ENCODE data around the gene ROR1. TPM values are rescaled to one million over a fixed set of nuclear protein-coding genes. Genes with fewer than 3 reads are reported as not detected.

Gene ROR1
- polyA plus RNA-seq (ENCODE audit: insufficient read length) = 8.8 TPM

DNA sequence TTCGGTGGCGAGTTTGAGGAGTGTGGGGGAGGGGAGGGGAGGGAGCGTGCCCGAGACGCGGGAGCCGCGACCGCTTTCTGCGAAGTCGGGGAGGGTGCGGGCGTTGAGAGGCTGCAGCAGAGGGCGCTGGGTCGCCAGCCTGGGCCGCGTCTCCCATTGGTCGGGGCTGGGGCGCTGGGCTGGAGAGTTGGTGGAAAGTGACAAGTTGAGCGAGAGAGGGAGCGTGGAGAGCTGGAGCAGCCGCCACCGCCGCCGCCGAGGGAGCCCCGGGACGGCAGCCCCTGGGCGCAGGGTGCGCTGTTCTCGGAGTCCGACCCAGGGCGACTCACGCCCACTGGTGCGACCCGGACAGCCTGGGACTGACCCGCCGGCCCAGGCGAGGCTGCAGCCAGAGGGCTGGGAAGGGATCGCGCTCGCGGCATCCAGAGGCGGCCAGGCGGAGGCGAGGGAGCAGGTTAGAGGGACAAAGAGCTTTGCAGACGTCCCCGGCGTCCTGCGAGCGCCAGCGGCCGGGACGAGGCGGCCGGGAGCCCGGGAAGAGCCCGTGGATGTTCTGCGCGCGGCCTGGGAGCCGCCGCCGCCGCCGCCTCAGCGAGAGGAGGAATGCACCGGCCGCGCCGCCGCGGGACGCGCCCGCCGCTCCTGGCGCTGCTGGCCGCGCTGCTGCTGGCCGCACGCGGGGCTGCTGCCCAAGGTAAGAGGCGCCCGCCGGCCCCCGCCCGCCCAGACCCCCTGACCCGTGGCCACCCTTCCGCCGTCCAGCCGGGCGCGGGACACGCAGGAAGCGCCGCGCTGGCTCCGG lies at the start of gene ROR1:
ROR1 (plus strand) TSS at position 203 of the 802 bp plus-strand sequence.
- DNase-seq (ENCODE audit: low read depth) = no peak

GRCh38 chr1:63724375-63724899 lies 49.4 kb upstream of the ROR1 start:
- DNase-seq (ENCODE audit: low read depth) = no peak

DNA sequence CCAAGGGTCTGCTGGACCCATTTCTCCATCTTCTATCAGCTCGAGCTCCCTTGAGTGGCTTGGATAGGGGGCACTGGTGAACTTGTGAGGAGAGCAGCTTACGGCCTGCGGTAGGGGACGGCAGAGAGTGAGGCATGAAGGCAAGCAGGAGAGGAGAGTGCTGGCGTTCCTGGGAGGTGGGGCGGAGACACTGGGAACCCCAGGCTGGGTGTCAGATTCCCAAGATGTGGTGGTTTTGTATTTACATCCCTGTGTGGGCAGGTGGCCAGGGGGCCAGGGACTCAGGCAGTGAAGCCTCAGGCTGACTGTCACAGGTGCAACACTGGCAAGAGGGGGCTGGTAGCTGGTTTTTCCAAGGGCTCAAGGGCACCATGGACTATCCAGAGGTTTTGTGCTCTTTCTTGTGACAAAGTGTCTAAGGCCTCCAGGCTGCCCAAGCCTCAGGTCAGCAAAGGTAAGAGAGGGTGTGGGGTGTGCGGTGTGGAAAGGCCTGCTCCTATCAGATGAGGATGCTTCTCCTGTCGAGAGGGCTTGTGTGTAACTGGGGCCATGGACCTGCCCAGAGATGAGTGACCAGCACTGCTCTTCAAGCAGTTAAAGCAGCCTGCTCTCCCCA lies 45.1 kb upstream of the ROR1 start:
- DNase-seq (ENCODE audit: low read depth) = no peak

DNA sequence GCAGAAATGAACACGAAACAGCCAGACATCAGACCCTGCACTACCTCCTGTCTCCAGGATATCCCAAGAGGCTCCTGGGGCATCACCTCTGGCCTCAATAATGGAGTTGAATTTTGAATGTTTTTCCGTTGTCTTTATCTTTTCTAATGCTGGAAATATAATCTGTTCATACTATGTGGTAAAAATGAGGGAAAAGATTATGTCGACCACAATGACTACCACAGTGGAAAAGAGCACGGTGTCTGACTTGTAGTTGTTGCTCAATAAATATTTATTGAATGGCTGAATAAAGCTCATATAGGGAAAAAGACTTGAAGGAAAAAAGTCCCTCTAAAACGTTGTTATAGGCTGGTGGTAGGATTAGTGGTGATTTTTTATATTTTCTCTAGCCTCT lies 44.6 kb upstream of the ROR1 start:
- no peak for DNase-seq (ENCODE audit: low read depth)

DNA sequence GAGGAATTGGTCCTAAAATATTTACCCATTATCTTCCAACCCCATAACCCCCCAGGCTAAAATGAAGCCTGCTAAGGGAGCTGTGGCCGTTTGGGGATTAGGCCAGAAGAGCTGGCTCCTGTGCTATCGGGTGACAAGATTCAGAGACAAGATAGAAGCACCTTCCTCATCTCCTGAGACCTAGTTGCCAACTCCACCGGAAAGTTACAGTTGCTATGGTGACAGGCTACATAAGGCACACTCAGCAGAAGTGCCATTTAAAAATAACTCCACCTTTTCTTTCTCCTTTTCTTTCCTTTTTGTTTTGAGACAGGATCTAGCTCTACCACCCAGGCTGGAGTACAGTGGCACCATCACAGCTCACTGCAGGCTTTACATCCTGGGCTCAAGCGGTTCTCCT lies 43.6 kb upstream of the ROR1 start:
- DNase-seq (ENCODE audit: low read depth) = no peak

DNA sequence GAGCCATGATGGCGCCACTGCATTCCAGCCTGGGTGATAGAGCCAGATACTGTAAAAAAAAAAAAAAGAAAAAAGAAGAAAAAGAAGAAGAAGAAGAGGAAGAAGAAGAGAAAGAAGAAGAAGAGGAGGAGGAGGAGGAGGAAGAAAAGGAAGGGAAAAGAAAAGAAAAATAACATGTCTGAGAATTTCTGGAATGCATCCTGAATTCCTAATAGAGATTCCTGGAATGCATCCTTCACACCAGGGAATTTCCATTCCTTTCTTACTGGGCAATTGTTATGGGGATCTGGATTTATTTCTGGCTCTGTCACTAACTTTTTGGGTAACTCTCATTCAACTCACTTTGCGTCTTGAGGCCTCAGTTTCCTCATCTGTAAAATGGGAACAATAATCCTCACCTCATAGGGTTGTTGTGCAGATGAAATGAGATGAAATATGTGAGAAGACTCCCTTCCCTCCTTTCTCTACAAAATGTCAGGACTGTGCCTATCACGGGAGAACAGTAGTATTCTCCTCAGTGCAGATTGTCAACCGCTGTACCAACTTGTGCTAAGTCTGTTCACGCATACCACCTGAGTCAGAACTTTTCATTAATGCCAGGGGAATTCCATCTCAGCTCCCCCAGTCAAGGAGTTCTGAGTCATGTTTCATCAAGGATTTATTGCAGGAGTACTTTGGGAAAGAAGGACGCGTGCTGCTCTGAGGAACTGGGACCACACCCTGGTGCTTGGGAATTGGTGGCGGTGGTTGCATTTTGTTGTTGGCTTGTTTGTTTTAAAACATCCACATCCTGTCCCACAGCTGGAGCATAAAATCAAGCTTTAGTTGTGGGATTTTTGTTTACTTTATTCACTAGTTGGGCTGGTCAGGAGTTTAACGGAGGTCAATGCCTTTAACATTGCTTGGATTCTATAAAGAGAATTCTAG lies 42.4 kb upstream of the ROR1 start:
- no peak for DNase-seq (ENCODE audit: low read depth)

DNA sequence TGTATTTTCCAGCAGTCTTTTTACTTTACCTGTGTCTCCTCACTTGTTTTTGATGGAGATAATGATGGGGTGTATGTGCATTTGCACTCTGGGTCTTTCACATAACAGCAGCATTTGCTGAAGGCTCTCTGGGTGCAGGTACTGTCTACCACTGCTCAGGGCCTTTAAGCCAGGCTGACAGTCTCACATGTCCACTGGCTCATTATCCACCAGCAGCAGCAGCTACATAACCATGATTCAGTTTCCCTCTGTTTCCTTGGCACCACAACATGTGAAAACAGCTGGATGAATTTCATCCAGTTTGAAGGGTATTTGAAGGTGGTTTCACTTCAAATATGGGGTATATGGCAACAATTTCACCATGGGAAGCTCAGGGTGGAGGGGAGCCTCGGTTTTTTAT lies 41.2 kb upstream of the ROR1 start:
- DNase-seq (ENCODE audit: low read depth) = no peak

GRCh38 chr1:63738772-63739171 lies 35.0 kb upstream of the ROR1 start:
- DNase-seq (ENCODE audit: low read depth) = no peak

- no peak for DNase-seq (ENCODE audit: low read depth)
These were observed 34.4 kb upstream of the ROR1 start for GRCh38 chr1:63739452-63739851.

DNA sequence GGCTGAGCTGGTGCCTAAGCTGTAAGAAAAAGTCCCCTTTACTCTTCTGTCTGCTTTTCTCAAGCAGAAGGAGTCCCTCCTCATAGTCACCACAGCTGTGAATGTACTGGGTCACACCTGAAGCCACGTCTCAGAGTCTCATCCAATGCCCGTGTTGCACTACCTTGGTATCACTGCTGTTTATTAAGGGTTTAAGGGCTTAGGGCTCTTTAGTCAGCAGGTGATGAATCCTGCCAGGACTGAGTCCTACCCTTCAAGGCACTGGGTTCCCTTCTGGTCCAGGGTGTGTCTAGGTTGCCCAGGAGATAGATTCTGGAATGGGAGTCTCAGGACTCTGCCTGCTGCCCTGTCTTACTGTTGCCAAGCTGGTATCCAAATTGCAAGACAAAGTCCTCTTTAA lies 33.4 kb upstream of the ROR1 start:
- DNase-seq (ENCODE audit: low read depth) = no peak

DNA sequence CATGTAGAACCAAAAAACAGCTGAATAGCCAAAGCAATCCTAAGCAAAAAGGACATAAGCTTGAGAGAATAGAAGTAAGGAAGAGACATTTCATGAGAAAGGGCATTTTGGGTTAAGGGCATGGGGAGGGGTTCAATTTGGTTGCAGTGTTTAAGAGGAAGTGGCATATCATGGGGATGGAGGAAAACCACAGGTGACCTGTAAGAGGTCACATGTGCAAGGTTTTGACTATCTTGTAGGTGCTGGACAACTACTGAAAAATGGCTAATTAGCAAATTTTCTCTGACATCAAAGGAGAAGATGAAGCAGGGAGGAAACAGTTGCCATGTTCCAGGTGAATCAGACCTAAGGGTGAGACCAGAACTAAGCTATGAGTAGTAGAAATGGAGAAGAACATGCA lies 31.3 kb upstream of the ROR1 start:
- DNase-seq (ENCODE audit: low read depth) = no peak

DNA sequence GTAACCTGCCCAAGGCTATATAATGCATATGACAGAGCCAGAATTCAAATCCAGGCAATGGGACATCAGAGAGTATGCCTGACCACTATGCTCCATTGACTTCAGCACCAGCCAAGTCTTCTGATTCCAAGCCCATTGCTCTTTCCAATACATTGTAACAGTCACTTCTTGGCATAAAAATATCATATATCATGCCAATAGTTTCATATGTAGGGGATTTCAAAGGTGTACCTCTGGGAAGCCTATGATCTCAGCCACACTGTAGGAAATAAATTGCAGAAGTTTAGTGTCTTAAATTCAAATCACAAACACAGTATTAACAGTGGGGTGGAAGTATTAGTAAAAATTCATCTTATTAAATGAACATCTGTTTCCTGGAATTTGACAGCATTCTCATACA lies 30.0 kb upstream of the ROR1 start:
- DNase-seq (ENCODE audit: low read depth) = no peak

DNA sequence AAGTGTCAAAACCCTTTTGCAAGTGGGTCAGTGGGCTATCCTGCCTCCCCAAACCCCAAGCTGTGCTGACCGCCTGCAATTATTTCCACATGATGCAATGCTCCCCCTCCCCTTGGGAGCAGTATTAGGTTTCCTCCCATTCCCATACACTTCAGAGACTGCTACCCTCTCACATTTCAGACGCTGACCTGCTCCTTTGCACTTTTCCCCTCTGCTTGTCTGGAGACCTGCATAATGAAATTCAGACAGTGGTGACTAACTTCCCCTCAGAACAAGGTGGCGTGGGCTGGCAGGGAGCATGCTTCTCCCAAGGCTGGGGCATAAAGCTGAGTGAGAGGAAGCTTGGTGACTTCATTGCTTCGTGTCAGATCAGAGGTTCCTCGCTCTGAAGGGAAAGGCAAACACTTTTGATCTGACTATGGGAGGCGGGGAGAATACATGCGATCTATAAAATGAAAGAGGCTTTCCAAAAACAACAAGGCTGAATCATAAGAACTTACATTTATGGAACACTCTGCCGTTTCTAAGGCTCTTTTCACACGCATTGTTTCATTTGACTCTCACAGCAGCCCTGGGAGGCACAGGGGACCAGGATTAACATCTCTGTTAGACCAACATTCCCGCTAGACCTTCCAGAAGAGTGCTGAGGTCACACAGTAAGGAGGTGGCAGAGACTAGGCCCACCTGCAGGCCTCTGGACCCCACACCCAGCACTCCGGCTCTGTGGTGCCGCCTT lies 27.5 kb upstream of the ROR1 start:
- DNase-seq (ENCODE audit: low read depth) = no peak

GRCh38 chr1:63747445-63747844 lies 26.4 kb upstream of the ROR1 start:
- peak; percentile 85 for DNase-seq (ENCODE audit: low read depth)

DNA sequence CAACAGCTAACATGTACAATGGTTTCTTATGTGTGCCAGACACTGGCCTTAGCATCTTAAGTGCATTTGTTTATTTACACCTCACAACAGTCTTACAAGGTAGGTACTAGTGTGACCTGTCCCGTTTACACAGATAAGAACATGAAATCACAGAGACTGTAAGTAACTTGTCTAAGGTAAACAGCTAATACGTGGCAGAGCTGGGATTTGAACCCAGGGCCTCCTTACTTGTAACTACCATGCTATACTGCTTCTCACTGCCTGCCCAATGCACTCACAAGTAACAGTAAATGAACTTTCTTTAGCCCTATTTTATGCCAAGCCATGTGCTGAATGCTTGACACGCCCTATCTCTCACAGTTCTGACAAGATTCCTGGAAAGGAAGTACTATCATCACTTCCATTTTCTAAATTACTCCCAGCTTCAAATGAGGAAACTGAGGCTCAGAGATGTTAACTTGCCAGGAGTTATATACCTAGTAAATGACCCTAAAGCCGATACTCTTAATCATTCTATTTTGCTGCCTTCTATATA lies 25.7 kb upstream of the ROR1 start:
- no peak for DNase-seq (ENCODE audit: low read depth)

- DNase-seq (ENCODE audit: low read depth) = no peak
These were observed 25.2 kb upstream of the ROR1 start for GRCh38 chr1:63748641-63749040.

GRCh38 chr1:63750721-63751120 lies 23.1 kb upstream of the ROR1 start:
- DNase-seq (ENCODE audit: low read depth) = no peak

DNA sequence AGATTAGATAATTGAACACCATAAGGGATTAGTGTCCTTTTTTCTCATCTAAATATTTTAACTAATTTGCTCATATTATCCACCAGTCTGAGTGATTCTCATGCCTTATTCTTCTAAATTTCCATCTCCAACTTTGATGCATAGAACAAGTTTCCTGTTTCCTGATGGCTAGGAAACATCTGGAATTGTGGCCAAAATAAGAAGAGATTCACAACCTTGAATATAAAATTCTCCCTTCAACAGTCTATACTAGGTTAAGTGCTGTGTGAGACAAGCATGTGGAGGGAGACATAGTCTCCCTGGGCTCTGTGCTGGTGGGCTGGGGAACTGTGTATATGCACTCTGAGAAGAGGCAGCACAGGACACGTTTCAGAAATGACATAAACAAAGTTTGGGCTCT lies 21.6 kb upstream of the ROR1 start:
- no peak for DNase-seq (ENCODE audit: low read depth)

GRCh38 chr1:63753591-63753990 lies 20.2 kb upstream of the ROR1 start:
- DNase-seq (ENCODE audit: low read depth) = no peak

DNA sequence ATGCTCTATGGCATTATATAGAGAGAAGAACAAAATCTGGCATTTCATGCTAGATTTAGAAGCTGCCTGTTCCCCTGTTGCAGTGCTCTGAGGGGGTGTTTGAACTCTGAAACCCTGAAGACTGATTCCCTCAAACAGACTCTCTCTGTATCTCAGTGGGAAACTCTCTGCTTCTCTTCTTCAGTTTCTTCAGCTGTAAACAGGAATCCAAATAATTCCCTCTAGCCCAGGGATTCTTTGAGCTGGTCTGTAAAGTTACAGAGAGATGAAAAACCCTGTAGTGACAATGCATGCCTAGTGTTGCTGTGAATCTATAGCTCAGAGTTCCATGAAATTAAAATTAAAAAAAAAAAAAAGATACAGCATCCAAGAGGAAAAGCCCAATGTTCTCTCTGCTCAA lies 17.0 kb upstream of the ROR1 start:
- no peak for DNase-seq (ENCODE audit: low read depth)

DNA sequence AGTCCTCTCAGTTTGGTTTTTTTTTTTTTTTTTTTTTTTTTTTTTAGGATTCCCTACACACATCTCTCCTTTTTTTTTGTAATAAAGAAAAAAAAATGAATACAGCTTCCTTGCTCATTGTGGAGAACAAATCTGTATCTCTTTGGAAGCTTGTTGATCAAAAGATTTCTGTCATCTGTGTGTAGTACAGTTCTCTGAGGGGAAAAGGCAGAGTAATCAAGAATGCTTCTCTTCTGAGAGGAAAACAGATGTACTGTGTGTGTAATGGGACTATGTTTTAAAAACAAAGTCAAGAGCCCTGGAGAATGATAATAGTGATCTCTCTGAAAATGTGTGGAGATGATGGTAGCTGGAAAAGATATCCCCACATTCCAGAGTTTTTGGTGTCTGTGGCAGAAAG lies 16.5 kb upstream of the ROR1 start:
- DNase-seq (ENCODE audit: low read depth) = no peak

Measured in forelimb muscle (tissue), 1 donor.